A673 (cell line): Measurements from ENCODE around the gene CNTROB.

Source experiments
- CTCF ChIP-seq: fragments of 300-800, 200-600 bp; sonication (generic); conservative IDR thresholded peaks from 2 replicates; pipeline ENCODE4 v1.5.1; 2017; ENCODE audit warnings: low read depth, mild to moderate bottlenecking, antibody characterized with exemption, low read length, moderate library complexity, mixed read lengths
- EZH2 ChIP-seq: fragments of 200-600 bp; sonication (generic); IDR thresholded peaks from 2 replicates; pipeline ENCODE4 v1.6.1; 2017; ENCODE audit warnings: borderline replicate concordance, low read depth, mild to moderate bottlenecking, mixed read lengths, antibody characterized with exemption, low read length; ENCODE audit not compliant: poor library complexity, severe bottlenecking

GRCh38 chr17:7943291-7943690 lies 11.3 kb downstream of the CNTROB start:
- TF ChIP-seq CTCF (no peak), EZH2 (no peak)
